Transverse colon (tissue), 4 donors: ENCODE results near the gene PRIMPOL.

Experiments
- CTCF ChIP-seq, 5 experiments: fragments of 200-600 bp in 3 of 5; fragments of 450-650 bp in 2 of 5; sonication (generic) in 3 of 5; IDR thresholded peaks; 1 replicate in 2 of 5; 2 replicates in 3 of 5; pipeline ENCODE4 v1.5.1; 2016 to 2017; ENCODE audit warnings: antibody characterized with exemption in 5 of 5, inconsistent platforms in 3 of 5, mild to moderate bottlenecking in 2 of 5, moderate library complexity in 1 of 5
- EP300 ChIP-seq: sonication (generic); formaldehyde crosslinking; IDR thresholded peaks from one replicate; pipeline ENCODE4 v1.6.1; 2017; ENCODE audit warnings: antibody characterized with exemption, low read depth
- POLR2A ChIP-seq: fragments of 450-650 bp; IDR thresholded peaks from one replicate; pipeline ENCODE4 v1.6.1; 2016; ENCODE audit warnings: antibody characterized with exemption, mild to moderate bottlenecking, moderate library complexity
- POLR2AphosphoS5 ChIP-seq, 3 donors: sonication (generic); formaldehyde crosslinking; IDR thresholded peaks; one replicate each; pipeline ENCODE4 v1.6.1; 2016; ENCODE audit warnings: antibody characterized with exemption in 3 of 3

GRCh38 chr4:184675821-184676492 is 26.4 kb downstream of the PRIMPOL start:
- no peak for TF ChIP-seq POLR2A
- TF ChIP-seq CTCF (IDR thresholded peaks at IDR 0.05): no peak
- no peak for TF ChIP-seq POLR2AphosphoS5 (IDR thresholded peaks at IDR 0.05)
- no peak for TF ChIP-seq EP300
